ENCODE results near the gene NAIP. TPM values are rescaled to one million over a fixed set of nuclear protein-coding genes. Genes with fewer than 3 reads are reported as not detected.
"Not testable (repeated sequence)": the region's sequence is repeated elsewhere in the genome, so short reads cannot be mapped to it uniquely, and the experiment has no call there.

Gene NAIP
- total RNA-seq, 2 donors from 2014 or later, result 10.3 to 16.4 TPM

DNA sequence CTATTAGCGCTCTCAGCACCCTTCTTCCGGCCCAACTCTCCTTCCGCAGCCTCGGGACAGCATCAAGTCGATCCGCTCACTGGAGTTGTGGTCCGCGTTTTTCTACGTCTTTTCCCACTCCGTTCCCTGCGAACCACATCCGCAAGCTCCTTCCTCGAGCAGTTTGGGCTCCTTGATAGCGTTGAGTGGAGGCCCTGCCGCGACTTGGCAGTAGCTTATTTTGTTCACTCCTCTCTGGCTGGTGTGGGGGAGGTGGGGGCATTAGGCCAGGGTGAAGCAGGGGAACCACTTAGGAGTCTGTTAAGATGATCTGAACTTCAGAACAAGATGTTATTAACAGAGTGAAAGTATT, 100.0 kb downstream of the NAIP start:
- not testable (repeated sequence) for H3K4me3 ChIP-seq; H3K4me1 ChIP-seq (replicated peaks)
- no CpG with 5 or more reads among the region's 16 CpGs for WGBS

More for the DNA sequence above, 100.0 kb downstream of the NAIP start:
- H3K27me3 ChIP-seq (replicated peaks; ENCODE audit: insufficient read depth); intact Hi-C loops (cut with DNase I); H3K9me3 ChIP-seq; H3K36me3 ChIP-seq; DNase-seq (ENCODE audit: low spot score); H3K27ac ChIP-seq: not testable (repeated sequence)

Other genes with a start within 250 kb of the NAIP start
- 10 to 100 TPM; 11.1 to 21.2 TPM for gene SERF1A, start 124.7 kb downstream of the NAIP start, total RNA-seq
- 10 to 100 TPM; 10.8 to 39.9 TPM for gene SMN1, start 100.3 kb downstream of the NAIP start, total RNA-seq
- gene GTF2H2, start 42.3 kb upstream of the NAIP start, total RNA-seq, result 1 to 10 TPM; 6.5 to 9.1 TPM